Measurements from ENCODE around the gene KHDRBS2. TPM values are rescaled to one million over a fixed set of nuclear protein-coding genes. Genes with fewer than 3 reads are reported as not detected.

Gene KHDRBS2
- total and polyA plus RNA-seq, 2 experiments from 2014 or later, result 5.4 to 11.7 TPM

DNA sequence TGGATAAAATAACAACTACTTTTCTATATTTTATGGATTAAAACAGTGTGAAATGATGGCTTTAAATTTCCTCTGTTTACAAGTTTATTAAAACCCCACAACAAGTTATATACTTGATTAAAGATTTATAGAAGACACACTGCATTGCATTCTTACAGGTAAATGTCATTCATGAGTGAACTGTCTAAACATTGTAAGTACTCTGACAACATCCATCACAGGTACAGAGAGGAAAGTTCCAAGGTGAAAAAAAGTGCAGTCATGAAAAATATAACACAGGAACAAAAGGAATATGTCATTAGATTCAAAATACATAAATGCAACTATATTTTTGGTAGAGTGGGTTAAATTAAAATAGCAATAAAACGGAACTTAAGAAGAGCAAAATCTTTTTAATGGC, 156.9 kb downstream of the KHDRBS2 start:
- no peak overlapping the region for H3K4me3 Mint-ChIP-seq
- H3K27me3 Mint-ChIP-seq (ENCODE audit: insufficient read depth, low read depth, poor library complexity), result peaks cover 2% of the 10 kb centered on the region
- H3K27ac Mint-ChIP-seq, result no peak overlapping the region
- H3K9me3 Mint-ChIP-seq, result peaks cover 29% of the 10 kb centered on the region
- DNase-seq (ENCODE audit: low spot score) (no peak), ATAC-seq (no peak)
- Histone ChIP-seq H3K79me2 (replicated peaks; ENCODE audit: insufficient read depth) (no peaks in the 10 kb centered on the region), H3K27ac (ENCODE audit: low read depth) (no peak overlapping the region), H3F3A (replicated peaks; ENCODE audit: low read depth) (no peaks in the 10 kb centered on the region), H4K20me1 (replicated peaks; ENCODE audit: insufficient read depth) (no peaks in the 10 kb centered on the region), H3K36me3 (ENCODE audit: insufficient read depth) (no peaks in the 10 kb centered on the region), H3K9me2 (ENCODE audit: insufficient read depth) (no peaks in the 10 kb centered on the region; the same call in 1 of the 2 replicates), H3K4me1 (ENCODE audit: insufficient read depth) (no peaks in the 10 kb centered on the region), H3K27me3 (ENCODE audit: insufficient read depth) (no peaks in the 10 kb centered on the region), H3K4me2 (no peak overlapping the region), H3K4me3 (no peak overlapping the region), H2AFZ (no peak overlapping the region)
- TF ChIP-seq, protein P1, sequence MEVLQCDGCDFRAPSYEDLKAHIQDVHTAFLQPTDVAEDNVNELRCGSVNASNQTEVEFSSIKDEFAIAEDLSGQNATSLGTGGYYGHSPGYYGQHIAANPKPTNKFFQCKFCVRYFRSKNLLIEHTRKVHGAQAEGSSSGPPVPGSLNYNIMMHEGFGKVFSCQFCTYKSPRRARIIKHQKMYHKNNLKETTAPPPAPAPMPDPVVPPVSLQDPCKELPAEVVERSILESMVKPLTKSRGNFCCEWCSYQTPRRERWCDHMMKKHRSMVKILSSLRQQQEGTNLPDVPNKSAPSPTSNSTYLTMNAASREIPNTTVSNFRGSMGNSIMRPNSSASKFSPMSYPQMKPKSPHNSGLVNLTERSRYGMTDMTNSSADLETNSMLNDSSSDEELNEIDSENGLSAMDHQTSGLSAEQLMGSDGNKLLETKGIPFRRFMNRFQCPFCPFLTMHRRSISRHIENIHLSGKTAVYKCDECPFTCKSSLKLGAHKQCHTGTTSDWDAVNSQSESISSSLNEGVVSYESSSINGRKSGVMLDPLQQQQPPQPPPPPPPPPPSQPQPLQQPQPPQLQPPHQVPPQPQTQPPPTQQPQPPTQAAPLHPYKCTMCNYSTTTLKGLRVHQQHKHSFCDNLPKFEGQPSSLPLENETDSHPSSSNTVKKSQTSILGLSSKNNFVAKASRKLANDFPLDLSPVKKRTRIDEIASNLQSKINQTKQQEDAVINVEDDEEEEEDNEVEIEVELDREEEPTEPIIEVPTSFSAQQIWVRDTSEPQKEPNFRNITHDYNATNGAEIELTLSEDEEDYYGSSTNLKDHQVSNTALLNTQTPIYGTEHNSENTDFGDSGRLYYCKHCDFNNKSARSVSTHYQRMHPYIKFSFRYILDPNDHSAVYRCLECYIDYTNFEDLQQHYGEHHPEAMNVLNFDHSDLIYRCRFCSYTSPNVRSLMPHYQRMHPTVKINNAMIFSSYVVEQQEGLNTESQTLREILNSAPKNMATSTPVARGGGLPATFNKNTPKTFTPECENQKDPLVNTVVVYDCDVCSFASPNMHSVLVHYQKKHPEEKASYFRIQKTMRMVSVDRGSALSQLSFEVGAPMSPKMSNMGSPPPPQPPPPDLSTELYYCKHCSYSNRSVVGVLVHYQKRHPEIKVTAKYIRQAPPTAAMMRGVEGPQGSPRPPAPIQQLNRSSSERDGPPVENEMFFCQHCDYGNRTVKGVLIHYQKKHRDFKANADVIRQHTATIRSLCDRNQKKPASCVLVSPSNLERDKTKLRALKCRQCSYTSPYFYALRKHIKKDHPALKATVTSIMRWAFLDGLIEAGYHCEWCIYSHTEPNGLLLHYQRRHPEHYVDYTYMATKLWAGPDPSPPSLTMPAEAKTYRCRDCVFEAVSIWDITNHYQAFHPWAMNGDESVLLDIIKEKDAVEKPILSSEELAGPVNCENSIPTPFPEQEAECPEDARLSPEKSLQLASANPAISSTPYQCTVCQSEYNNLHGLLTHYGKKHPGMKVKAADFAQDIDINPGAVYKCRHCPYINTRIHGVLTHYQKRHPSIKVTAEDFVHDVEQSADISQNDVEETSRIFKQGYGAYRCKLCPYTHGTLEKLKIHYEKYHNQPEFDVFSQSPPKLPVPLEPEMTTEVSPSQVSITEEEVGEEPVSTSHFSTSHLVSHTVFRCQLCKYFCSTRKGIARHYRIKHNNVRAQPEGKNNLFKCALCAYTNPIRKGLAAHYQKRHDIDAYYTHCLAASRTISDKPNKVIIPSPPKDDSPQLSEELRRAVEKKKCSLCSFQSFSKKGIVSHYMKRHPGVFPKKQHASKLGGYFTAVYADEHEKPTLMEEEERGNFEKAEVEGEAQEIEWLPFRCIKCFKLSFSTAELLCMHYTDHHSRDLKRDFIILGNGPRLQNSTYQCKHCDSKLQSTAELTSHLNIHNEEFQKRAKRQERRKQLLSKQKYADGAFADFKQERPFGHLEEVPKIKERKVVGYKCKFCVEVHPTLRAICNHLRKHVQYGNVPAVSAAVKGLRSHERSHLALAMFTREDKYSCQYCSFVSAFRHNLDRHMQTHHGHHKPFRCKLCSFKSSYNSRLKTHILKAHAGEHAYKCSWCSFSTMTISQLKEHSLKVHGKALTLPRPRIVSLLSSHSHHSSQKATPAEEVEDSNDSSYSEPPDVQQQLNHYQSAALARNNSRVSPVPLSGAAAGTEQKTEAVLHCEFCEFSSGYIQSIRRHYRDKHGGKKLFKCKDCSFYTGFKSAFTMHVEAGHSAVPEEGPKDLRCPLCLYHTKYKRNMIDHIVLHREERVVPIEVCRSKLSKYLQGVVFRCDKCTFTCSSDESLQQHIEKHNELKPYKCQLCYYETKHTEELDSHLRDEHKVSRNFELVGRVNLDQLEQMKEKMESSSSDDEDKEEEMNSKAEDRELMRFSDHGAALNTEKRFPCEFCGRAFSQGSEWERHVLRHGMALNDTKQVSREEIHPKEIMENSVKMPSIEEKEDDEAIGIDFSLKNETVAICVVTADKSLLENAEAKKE (CRISPR knock-in tag; IDR thresholded peaks at IDR 0.05), result no peak
- TF ChIP-seq EZH2phosphoT487 (IDR thresholded peaks at IDR 0.05; ENCODE audit: unreplicated experiment) (no peak), JUNB (IDR thresholded peaks at IDR 0.05; ENCODE audit: unreplicated experiment) (no peak)
- peaks cover 20% of the 10 kb centered on the region for H3K36me3 Mint-ChIP-seq (ENCODE audit: low read depth)
- no peaks in the 10 kb centered on the region for H3K4me1 Mint-ChIP-seq

GRCh38 chr6:62119401-62119800, 166.6 kb downstream of the KHDRBS2 start:
- Histone ChIP-seq H3F3A (replicated peaks; ENCODE audit: low read depth) (no peaks in the 10 kb centered on the region), H3K9me2 (ENCODE audit: insufficient read depth) (no peaks in the 10 kb centered on the region; the same call in 1 of the 2 replicates), H2AFZ (no peak overlapping the region), H3K27me3 (ENCODE audit: insufficient read depth) (no peaks in the 10 kb centered on the region), H3K27ac (ENCODE audit: low read depth) (no peak overlapping the region), H3K4me3 (no peak overlapping the region), H3K4me2 (no peak overlapping the region), H4K20me1 (replicated peaks; ENCODE audit: insufficient read depth) (no peaks in the 10 kb centered on the region), H3K4me1 (ENCODE audit: insufficient read depth) (no peaks in the 10 kb centered on the region), H3K79me2 (replicated peaks; ENCODE audit: insufficient read depth) (no peaks in the 10 kb centered on the region), H3K36me3 (ENCODE audit: insufficient read depth) (no peaks in the 10 kb centered on the region; the same call in 1 of the 2 replicates)
- Mint-ChIP-seq H3K27me3 (ENCODE audit: insufficient read depth, low read depth, poor library complexity) (peaks cover 3% of the 10 kb centered on the region), H3K36me3 (ENCODE audit: low read depth) (peaks cover 31% of the 10 kb centered on the region), H3K9me3 (peaks cover 42% of the 10 kb centered on the region), H3K4me3 (no peak overlapping the region), H3K27ac (no peak overlapping the region), H3K4me1 (no peaks in the 10 kb centered on the region)
- DNase-seq (ENCODE audit: low spot score), result no peak
- no peak for ATAC-seq
- TF ChIP-seq, protein P1 (CRISPR knock-in tag; IDR thresholded peaks at IDR 0.05), result no peak
- TF ChIP-seq EZH2 (IDR thresholded peaks at IDR 0.05; ENCODE audit: low read depth, unreplicated experiment) (no peak), POLR2AphosphoS5 (IDR thresholded peaks at IDR 0.05; ENCODE audit: low read depth) (no peak), EZH2phosphoT487 (IDR thresholded peaks at IDR 0.05; ENCODE audit: unreplicated experiment) (no peak), NANOG (IDR thresholded peaks at IDR 0.05; ENCODE audit: borderline replicate concordance) (no peak), CREB1 (CRISPR knock-in tag; IDR thresholded peaks at IDR 0.05; ENCODE audit: low read depth) (no peak)

Measured in GM23338 (cell line).